22Rv1 (cell line): ENCODE data around the gene ARAP2.

Experiments used
- H3K27ac ChIP-seq: fragments of 450-650 bp; 2 replicates; pipeline ENCODE4 v1.5.1; 2017
- CTCF ChIP-seq: fragments of 450-650 bp; IDR thresholded peaks from 2 replicates; pipeline ENCODE4 v1.5.1; 2017; ENCODE audit warnings: mild to moderate bottlenecking
- ZFX ChIP-seq: fragments of 450-650 bp; IDR thresholded peaks from 2 replicates; pipeline ENCODE4 v1.6.1; 2017; ENCODE audit warnings: antibody characterized with exemption, borderline replicate concordance

ARAP2 gene

GRCh38 chr4:36283912-36284465 is 39.7 kb upstream of the ARAP2 start:
- no peak overlapping the region for H3K27ac ChIP-seq
- TF ChIP-seq ZFX (no peak), CTCF (no peak)

GRCh38 chr4:36282503-36283030 is 38.3 kb upstream of the ARAP2 start:
- TF ChIP-seq ZFX, result no peak
- TF ChIP-seq CTCF, result no peak
- H3K27ac ChIP-seq, result no peak overlapping the region

GRCh38 chr4:36281384-36282106 is 37.2 kb upstream of the ARAP2 start, which contains the start of gene DTHD1:
Gene DTHD1 (plus strand): TSS chr4:36281616. CDS start chr4:36281759, 143 bp downstream.
- TF ChIP-seq CTCF (no peak), ZFX (no peak)
- no peak within 1 kb of the TSS for H3K27ac ChIP-seq

GRCh38 chr4:36280555-36280954 is 36.2 kb upstream of the ARAP2 start:
- TF ChIP-seq ZFX (no peak), CTCF (no peak)
- no peak overlapping the region for H3K27ac ChIP-seq

GRCh38 chr4:36278789-36279188 is 34.5 kb upstream of the ARAP2 start:
- H3K27ac ChIP-seq, result no peak overlapping the region
- no peak for TF ChIP-seq ZFX
- no peak for TF ChIP-seq CTCF

- TF ChIP-seq CTCF (no peak), ZFX (no peak)
- no peak overlapping the region for H3K27ac ChIP-seq
These were observed 33.2 kb upstream of the ARAP2 start for GRCh38 chr4:36277533-36277932.

GRCh38 chr4:36274158-36274557 is 29.8 kb upstream of the ARAP2 start:
- TF ChIP-seq ZFX (no peak), CTCF (no peak)
- no peak overlapping the region for H3K27ac ChIP-seq
